ENCODE results near the gene FZD4. TPM values are rescaled to one million over a fixed set of nuclear protein-coding genes. Genes with fewer than 3 reads are reported as not detected.

Gene FZD4
- total RNA-seq, 1 experiment from 2014 or later, result 4.5 TPM

DNA sequence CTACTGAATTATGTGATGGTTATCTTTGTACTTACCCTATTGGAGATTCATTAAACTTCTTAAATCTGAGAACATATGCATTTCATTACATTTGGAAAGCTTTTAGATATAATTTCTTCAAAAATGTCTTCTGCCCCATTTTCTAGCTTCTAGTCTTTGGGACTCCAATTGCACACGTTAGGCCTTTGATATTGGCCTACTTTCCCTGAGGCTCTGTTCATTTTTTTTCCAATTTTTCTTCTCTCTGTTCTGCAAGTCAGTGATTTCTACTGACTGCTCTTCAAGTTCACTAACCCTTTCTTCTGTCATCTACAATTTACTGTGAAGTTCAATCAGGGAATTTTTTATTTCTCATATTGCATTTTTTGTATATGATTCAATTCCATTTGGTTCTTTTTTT lies 43.0 kb downstream of the FZD4 start:
- no peaks in the 10 kb centered on the region for H3K27me3 Mint-ChIP-seq (ENCODE audit: low read depth)
- Histone ChIP-seq H2AFZ (ENCODE audit: low read length) (no peak overlapping the region), H3K56ac (ENCODE audit: insufficient read length, low read depth, low read length) (no peak overlapping the region), H3K9ac (ENCODE audit: extremely low read depth, insufficient read length, low read length) (no peak overlapping the region), H3K18ac (ENCODE audit: insufficient read length, low read depth, low read length) (no peak overlapping the region), H2BK5ac (ENCODE audit: insufficient read length, low read length) (no peak overlapping the region), H3K4ac (ENCODE audit: low read depth, low read length) (no peak overlapping the region), H3K9me3 (ENCODE audit: control insufficient read depth, low read depth, low read length) (no peaks in the 10 kb centered on the region), H2AK5ac (ENCODE audit: insufficient read length, low read length) (no peak overlapping the region), H4K20me1 (ENCODE audit: control insufficient read depth, insufficient read depth, insufficient read length) (no peaks in the 10 kb centered on the region), H4K8ac (replicated peaks; ENCODE audit: insufficient read length, low read depth, low read length) (no peak overlapping the region), H3K79me1 (ENCODE audit: insufficient read depth, low read depth, low read length, poor library complexity, severe bottlenecking) (no peaks in the 10 kb centered on the region), H3K4me1 (ENCODE audit: insufficient read depth, low read length) (peaks cover 2% of the 10 kb centered on the region; the same call in 1 of the 2 replicates), H2BK12ac (ENCODE audit: insufficient read length, low read depth, low read length) (no peak overlapping the region), H3K27ac (ENCODE audit: insufficient read length, low read depth, low read length) (no peak overlapping the region), H3K23ac (ENCODE audit: insufficient read length, low read depth, low read length) (no peak overlapping the region), H2BK20ac (ENCODE audit: low read depth, low read length, poor library complexity, severe bottlenecking) (no peak overlapping the region), H4K5ac (ENCODE audit: insufficient read length, low read depth, low read length) (no peak overlapping the region), H3K14ac (ENCODE audit: insufficient read depth, low read length) (no peak overlapping the region), H2BK120ac (ENCODE audit: low read depth, low read length, poor library complexity, severe bottlenecking) (no peak overlapping the region), H3K4me2 (ENCODE audit: insufficient read depth, insufficient read length, low read length) (no peak overlapping the region), H2BK15ac (ENCODE audit: low read depth, low read length) (no peak overlapping the region), H3K27me3 (ENCODE audit: insufficient read depth, low read length) (no peaks in the 10 kb centered on the region), H3K79me2 (ENCODE audit: insufficient read depth, low read length) (no peaks in the 10 kb centered on the region), H3T11ph (ENCODE audit: low read length) (no peak overlapping the region), H3K23me2 (ENCODE audit: insufficient read length, low read depth, low read length, poor library complexity, severe bottlenecking) (no peaks in the 10 kb centered on the region), H4K91ac (ENCODE audit: insufficient read length, low read depth, low read length) (no peak overlapping the region)
- no peak overlapping the region for H3K27ac Mint-ChIP-seq
- H3K36me3 Mint-ChIP-seq (ENCODE audit: insufficient read depth in 1 of 3, low read depth in 3 of 3), result peaks cover 0 to 5% (median 0%) of the 10 kb centered on the region in 3 experiments; a peak in 2 of 7 replicates
- TF ChIP-seq, protein P1, sequence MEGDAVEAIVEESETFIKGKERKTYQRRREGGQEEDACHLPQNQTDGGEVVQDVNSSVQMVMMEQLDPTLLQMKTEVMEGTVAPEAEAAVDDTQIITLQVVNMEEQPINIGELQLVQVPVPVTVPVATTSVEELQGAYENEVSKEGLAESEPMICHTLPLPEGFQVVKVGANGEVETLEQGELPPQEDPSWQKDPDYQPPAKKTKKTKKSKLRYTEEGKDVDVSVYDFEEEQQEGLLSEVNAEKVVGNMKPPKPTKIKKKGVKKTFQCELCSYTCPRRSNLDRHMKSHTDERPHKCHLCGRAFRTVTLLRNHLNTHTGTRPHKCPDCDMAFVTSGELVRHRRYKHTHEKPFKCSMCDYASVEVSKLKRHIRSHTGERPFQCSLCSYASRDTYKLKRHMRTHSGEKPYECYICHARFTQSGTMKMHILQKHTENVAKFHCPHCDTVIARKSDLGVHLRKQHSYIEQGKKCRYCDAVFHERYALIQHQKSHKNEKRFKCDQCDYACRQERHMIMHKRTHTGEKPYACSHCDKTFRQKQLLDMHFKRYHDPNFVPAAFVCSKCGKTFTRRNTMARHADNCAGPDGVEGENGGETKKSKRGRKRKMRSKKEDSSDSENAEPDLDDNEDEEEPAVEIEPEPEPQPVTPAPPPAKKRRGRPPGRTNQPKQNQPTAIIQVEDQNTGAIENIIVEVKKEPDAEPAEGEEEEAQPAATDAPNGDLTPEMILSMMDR (conservative IDR thresholded peaks at IDR 0.05), result no peak
- WGBS (ENCODE audit: extremely low coverage, insufficient read length, low lambda C conversion rate), result no CpG with 5 or more reads among the region's 1 CpG
- peaks cover 2 to 3% of the 10 kb centered on the region in 2 experiments; a peak in 2 of 5 replicates for H3K9me3 Mint-ChIP-seq
- H3K4me3 Mint-ChIP-seq, result no peak overlapping the region
- DNase-seq, result no peak
- peaks cover 0 to 3% of the 10 kb centered on the region in 2 experiments; a peak in 1 of 4 replicates for H3K4me1 Mint-ChIP-seq
